Fibroblast of skin of scalp (primary cell): Measurements from ENCODE around the gene XRCC4. TPM values are rescaled to one million over a fixed set of nuclear protein-coding genes. Genes with fewer than 3 reads are reported as not detected.
"Not testable (repeated sequence)": the region's sequence is repeated elsewhere in the genome, so short reads cannot be mapped to it uniquely, and the experiment has no call there.

Experiments
- DNase-seq: peaks from one replicate; pipeline ENCODE4 v3.0.0-alpha.2; 2013
- polyA plus RNA-seq, 2 experiments: library from polyadenylated mRNA; unstranded; fragments of 120-200 nt; gene quantifications; one replicate each; pipeline ENCODE4 v1.2.1, GENCODE V29; 2013; ENCODE audit not compliant: insufficient read length in 2 of 2

Gene XRCC4
- 8.4 TPM for polyA plus RNA-seq (2013, experiment 1 of 2; ENCODE audit: insufficient read length)
- polyA plus RNA-seq (2013, experiment 2 of 2; ENCODE audit: insufficient read length), result 8.2 TPM

DNA sequence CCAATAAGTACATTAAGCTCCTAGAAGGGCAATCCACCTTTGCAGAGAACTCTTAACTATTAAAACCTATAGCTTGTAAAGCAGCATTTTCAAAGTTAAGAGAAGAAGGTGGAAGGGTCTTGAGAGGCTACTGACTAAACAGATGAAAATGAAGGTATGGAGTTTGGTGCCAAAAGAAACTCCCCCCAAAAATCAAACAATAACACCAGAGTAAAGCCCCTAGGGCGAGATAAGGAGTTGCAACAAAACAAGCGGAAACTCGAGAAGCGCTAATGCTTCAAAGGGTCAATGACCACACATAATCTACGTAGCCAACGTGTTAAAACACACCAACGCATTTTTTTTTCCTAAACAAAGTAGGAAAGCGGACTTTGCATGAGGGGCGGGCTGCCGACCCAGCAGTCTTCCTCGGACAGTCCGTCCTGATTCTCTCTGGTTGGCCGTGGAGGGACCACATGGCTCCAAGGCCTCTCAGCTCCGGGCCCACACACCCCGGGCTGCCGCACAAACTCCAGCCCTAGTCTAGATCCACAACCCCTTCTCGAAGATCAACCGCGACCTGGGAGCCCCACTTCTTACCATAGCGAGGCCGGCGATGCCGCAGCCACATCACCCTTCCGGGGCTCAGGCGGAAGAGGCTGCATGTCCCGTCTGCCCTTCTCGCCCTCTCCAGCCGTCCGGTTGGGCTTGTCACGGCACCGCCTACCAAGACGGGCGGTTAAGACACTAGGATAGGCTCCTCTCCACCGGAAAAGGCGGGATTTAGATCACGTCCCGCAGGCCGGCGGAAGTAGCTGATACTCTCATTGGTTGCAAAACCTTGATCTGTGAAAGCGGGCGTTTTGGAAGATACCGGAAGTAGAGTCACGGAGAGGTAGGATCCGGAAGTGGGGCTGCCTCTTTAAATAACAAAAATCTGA lies at the start of gene XRCC4, which contains the start of gene TMEM167A:
Gene XRCC4, plus strand, starts transcription at position 806 of the 920 bp plus-strand sequence. CDS start 27,373 bp downstream, outside the sequence.
Gene TMEM167A, minus strand, starts transcription at position 653 of the 920 bp plus-strand sequence. Its CDS starts 71 bp downstream, at position 582.
- DNase-seq, result peak; percentile 99

DNA sequence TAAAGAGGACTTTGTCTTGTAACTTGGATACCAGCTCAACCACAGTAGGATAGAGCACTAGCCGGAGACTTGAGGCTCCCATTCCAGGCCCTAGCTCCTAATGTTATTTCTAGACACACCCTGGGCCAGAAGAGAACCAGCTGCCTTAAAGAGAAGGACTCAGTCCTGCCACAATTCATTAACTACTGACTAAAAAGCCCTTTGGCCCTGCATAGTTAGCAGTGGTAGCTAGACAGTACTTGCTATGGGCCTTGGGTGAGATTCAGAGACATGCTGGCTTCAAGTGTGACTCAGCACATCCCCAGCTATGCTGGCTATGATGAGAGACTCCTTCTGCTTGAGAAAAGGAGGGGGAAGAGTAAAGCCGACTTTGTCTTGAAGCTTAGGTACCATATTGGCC lies 47.4 kb upstream of the XRCC4 start:
- DNase-seq, result peak; percentile 66

DNA sequence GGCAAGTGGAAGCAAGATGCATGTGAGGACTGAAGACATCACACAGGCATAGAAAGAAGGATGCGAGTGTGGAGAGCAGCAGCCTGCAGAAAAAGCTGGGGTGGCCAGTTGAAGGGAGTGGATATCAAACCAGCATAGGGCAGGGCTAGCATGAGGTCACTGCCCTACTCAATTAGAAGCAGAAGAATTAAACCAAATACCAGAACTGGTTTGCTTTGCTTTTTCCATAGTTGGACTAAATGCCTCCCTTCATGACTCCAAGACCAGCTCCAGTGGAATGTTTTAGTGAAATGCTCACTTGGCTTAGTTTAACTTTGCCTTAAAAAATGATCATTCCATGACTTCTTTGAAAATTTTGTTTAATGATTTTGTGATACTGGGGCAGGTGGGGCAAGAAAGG lies 46.0 kb upstream of the XRCC4 start:
- peak; percentile 14 for DNase-seq

DNA sequence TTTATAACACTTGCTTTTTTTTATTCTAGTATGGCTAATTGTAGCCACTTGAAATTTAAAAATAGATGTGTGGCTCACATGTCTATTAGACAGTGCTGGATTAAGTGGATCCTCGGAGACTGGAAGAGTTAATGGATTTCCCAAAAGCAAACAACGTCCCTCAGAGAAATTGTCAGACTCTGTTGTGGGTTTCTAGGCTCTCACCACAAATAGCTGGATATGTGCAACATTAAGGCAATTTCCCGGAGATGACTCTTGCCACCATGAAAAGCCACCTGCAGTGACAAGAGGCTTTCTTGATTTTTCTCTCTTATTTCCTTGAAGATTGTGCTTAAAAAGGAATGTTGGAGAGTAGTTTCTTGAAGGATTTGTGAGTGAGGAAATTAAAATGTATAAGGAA lies 43.3 kb upstream of the XRCC4 start:
- peak; percentile 25 for DNase-seq

GRCh38 chr5:83034528-83035207 lies 42.7 kb upstream of the XRCC4 start:
- no peak for DNase-seq

DNA sequence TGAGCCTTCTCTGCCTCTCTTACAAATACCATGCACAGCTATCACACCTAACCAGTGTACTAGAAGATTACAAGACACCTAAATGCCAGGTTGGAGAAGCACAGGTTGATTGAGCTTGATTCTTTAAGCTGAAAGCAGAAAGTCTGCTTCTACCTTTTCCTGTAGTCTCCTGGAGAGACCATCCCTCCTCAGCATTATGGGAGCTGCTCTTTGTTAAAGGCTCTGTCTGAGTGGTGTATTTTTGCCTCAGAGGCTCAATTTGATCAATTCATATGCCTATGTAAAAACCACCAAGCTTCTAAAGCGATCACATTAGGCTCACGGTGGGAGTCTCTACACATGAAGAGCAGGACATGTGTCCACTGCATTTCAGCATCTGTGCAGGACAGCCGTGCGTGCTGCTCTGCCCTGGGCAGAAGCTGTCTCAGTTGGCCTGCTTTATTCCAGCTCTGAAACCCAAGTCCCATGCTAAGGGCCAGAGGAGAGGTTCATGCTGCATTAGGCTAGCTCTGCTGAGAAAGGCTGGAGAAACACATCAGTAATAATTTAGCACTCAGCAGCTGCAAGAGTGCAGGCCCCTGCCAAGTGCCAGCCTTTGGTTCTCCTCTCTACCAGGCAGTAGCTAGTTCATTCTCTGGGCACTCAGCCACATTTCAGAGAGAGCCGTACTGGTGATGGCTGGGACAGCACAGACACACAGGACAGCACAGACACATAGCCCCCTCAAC lies 41.8 kb upstream of the XRCC4 start:
- DNase-seq, result peak; percentile 13

GRCh38 chr5:83036991-83037575 lies 40.3 kb upstream of the XRCC4 start:
- DNase-seq, result no peak

DNA sequence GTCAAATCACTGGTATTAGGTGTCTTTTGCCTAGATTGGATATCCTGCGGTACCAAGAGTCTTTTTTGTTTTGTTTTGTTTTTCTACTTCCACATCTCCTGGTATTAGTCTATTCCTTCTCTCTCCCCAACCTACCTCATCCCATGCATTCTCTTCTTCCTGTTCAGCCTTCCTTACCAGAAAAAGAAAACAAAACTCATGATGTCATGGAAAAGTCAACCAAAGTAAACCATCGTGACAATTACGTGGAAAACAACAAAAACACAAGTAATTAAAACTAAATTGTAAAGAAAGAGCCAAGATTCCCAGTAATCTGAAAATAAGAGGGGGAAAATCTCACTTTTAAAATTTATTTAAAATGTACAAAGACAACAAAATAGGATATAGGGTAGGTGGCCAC lies 38.4 kb upstream of the XRCC4 start:
- no peak for DNase-seq

DNA sequence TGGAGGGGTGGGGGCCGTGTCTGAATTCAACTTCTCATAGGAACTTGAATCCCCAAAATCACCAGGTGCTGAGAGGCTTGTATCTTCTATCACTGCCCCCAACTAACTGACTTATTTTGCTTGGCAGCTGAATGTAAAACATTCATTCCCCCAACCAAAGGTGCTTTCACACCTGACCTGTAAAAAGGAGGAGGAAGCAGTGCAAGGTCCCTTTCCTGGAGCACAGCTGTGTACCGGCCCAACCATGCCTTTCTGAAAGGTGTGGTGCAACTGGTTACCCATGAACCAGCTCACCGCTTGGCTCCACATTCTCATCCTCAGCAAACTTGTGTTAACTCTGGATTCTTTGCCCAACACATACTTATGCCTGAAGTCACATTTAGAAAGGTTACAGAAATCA lies 34.8 kb upstream of the XRCC4 start:
- no peak for DNase-seq

GRCh38 chr5:83044926-83045325 lies 32.4 kb upstream of the XRCC4 start:
- no peak for DNase-seq

- DNase-seq, result no peak
Measured at GRCh38 chr5:83048277-83048676, 29.1 kb upstream of the XRCC4 start.

DNA sequence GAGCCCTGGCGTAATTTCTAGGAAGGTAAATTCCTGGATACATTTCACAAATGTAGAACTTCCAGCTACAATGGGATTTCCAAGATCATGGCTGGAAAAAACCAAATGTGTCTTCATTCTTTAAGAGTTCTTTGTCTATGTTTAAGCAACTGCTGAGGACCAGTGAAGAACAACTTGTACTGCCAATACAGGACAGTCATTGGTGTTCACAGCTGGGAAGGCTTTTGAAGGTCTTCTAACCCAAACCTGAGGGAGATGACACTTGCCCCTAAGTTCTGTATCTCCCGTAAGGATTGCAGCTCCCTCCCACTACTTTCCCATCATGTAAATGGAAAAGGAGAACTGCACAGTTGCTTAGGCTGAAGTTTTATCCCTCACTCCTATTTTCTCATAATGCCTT lies 28.5 kb upstream of the XRCC4 start:
- no peak for DNase-seq

- DNase-seq, result no peak
Measured at GRCh38 chr5:83049370-83049885, 27.9 kb upstream of the XRCC4 start.

DNA sequence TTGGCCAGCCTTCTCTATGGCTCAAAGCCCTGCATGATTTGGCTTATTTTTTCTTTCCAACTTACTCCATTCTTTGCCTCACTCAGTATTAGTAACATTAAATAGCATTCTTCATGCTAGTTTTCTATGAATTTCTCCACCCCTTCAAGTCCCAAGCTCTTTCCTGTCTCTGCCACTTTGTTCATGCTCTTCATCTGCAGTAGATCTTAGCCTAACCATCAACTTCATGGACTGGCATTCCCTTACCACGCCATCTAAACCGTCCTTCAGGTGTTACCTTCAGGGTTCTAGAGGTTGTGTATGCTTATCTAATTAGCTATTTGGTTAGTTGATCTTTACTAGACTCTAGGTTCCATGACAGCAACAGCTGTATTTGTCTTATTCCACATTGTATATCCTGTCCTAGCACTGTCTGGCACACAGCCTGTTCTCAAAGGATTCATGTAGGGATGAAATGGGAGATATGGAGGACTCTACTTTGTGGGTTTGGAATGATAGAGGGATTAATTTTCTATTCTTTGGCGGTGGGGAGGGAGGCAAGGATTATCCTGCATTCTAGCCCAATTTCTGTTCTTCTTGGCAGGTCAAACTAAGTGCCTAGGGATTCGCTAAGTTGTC lies 26.5 kb upstream of the XRCC4 start:
- no peak for DNase-seq

DNA sequence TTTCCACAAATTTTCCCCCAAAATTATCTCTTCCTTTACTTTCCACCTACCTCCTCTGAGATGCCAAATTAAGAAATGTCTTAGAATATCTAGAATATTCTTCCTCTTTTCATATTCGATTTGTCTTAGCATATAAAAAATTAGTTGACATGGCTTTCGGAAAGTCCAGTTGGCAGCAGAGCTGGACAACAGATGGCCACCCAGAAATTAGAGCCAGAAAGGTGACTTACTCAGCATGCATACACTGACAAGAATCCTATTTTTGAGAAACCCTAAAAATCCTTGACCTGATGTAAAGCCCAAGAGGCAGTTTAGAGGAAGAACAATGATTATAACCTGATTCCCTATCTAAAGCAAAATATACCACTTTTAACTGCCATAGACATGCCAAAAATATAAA lies 22.2 kb upstream of the XRCC4 start:
- no peak for DNase-seq

DNA sequence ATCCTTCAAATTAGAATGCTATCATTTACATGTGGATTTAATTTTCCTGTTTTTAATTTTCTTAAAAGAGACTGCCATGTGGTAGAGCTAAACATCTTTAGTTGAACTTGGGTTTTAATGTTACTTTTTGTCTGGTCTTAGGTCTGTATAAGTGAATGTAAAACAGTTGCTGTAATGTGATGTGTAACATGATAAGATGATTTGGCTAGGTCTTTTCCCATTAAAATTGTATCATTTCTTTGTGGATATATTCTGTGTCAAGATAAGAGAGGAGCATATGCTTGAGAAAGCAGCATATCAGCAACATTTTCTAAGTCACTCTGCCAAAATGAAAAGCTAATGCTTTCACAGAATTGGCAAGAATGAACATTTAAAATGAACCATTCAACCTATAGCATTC lies 18.6 kb upstream of the XRCC4 start:
- DNase-seq, result no peak

- no peak for DNase-seq
Measured at GRCh38 chr5:83059341-83059740, 18.0 kb upstream of the XRCC4 start.

GRCh38 chr5:83066548-83067110 lies 10.7 kb upstream of the XRCC4 start:
- no peak for DNase-seq

- DNase-seq, result not testable (repeated sequence)
Measured at GRCh38 chr5:83067377-83067776, 10.0 kb upstream of the XRCC4 start.

DNA sequence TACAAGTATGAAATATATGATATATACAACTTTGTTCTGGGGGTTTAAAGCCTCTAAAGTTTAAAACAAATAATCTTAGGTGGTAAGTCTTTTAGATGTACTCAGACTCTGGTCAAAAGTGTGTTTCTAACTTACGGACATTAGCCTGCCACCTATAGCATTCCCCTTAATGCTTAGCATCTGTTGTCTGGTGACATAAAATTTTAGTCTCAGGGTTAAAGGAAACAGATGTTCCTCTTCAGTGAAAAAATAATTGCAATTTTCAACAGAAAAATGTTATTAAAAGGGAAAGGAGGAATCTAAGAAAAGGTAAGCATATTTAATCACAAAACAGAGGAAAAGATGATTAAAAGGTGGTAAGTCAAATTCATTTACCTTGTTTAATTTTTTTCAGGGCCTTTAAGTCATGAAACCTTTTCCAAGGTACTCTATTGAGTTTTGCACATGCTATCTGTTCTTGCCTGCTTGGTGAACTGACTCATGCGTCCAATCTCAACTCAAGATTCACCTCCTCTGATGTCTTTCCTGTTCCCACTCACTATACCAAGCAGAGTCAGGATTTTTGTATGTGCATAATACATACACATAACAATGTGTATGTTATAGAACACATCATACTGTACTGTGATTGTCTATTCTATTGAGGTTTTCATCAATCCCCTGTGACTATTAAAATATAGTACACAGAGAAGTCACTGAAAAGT lies 8.1 kb upstream of the XRCC4 start:
- DNase-seq, result no peak
